ENCODE results near the gene CYSLTR1. TPM values are rescaled to one million over a fixed set of nuclear protein-coding genes. Genes with fewer than 3 reads are reported as not detected.

CYSLTR1 gene
- 13.1 TPM for polyA plus RNA-seq (2012; ENCODE audit: missing spikeins)

DNA sequence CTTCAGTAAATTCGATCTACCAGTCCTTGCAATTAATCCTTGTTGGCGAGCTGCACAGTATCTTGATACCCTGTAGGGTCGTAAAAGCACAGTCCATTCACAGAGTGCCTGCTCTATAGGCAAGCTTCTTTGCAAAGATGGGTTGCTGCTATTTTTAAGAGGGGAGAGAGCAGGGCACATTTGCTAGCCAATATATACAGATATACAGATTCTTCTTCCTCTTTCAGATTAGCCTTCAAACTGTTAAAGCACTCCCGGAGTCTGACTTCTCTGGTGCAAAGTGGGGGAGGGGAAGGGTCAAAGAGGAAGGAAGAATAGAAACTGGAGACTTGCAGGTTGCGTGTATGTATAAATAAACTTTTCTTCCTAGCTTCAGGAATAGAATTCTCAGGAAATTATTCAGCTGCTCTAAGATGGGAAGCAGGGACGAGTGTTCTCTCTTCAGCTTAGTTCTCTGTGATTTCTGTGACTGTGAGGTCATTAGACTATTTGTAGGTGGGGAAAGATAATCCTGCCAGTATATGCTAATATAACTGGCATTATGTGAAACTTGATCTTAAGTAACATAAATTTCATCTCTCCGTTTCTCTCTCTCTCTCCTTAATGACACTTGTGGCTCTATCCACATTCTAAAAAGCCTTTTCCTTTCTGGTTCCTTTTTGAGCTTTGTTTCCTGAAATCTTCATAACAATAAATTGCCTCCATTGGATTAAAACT is at the start of gene CYSLTR1:
Gene CYSLTR1 (minus strand): TSS at position 242 of the 717 bp plus-strand sequence. CDS start 53,865 bp downstream, outside the sequence.
- peak; percentile 58 for FAIRE-seq
- no peak for TF ChIP-seq POLR2A (IDR thresholded peaks at IDR 0.05; ENCODE audit: low read depth, low read length)
- no peak for TF ChIP-seq POLR2AphosphoS5 (IDR thresholded peaks at IDR 0.05; ENCODE audit: low read depth, low read length)
- TF ChIP-seq TAF1 (IDR thresholded peaks at IDR 0.05; ENCODE audit: borderline replicate concordance, low read depth, low read length), result no peak
- DNase-seq (ENCODE audit: insufficient read length), result no peak

- TF ChIP-seq POLR2AphosphoS5 (IDR thresholded peaks at IDR 0.05; ENCODE audit: low read depth, low read length), result no peak
- no peak for TF ChIP-seq TAF1 (IDR thresholded peaks at IDR 0.05; ENCODE audit: borderline replicate concordance, low read depth, low read length)
- no peak for TF ChIP-seq POLR2A (IDR thresholded peaks at IDR 0.05; ENCODE audit: low read depth, low read length)
- no peak for FAIRE-seq
- DNase-seq (ENCODE audit: insufficient read length), result no peak
Measured at GRCh38 chrX:78377186-78377585, 49.8 kb upstream of the CYSLTR1 start.

- TF ChIP-seq POLR2A (IDR thresholded peaks at IDR 0.05; ENCODE audit: low read depth, low read length), result no peak
- no peak for TF ChIP-seq TAF1 (IDR thresholded peaks at IDR 0.05; ENCODE audit: borderline replicate concordance, low read depth, low read length)
- TF ChIP-seq POLR2AphosphoS5 (IDR thresholded peaks at IDR 0.05; ENCODE audit: low read depth, low read length), result no peak
- DNase-seq (ENCODE audit: insufficient read length) (no peak), FAIRE-seq (no peak)
Measured at GRCh38 chrX:78375894-78376293, 48.5 kb upstream of the CYSLTR1 start.

- FAIRE-seq (no peak), DNase-seq (ENCODE audit: insufficient read length) (no peak)
- no peak for TF ChIP-seq POLR2AphosphoS5 (IDR thresholded peaks at IDR 0.05; ENCODE audit: low read depth, low read length)
- no peak for TF ChIP-seq TAF1 (IDR thresholded peaks at IDR 0.05; ENCODE audit: borderline replicate concordance, low read depth, low read length)
Measured at GRCh38 chrX:78366576-78366975, 39.2 kb upstream of the CYSLTR1 start.

GRCh38 chrX:78357342-78358055 is 30.1 kb upstream of the CYSLTR1 start:
- DNase-seq (ENCODE audit: insufficient read length) (no peak), FAIRE-seq (no peak)
- TF ChIP-seq TAF1 (IDR thresholded peaks at IDR 0.05; ENCODE audit: borderline replicate concordance, low read depth, low read length) (no peak), POLR2A (IDR thresholded peaks at IDR 0.05; ENCODE audit: low read depth, low read length) (no peak), POLR2AphosphoS5 (IDR thresholded peaks at IDR 0.05; ENCODE audit: low read depth, low read length) (no peak)

DNA sequence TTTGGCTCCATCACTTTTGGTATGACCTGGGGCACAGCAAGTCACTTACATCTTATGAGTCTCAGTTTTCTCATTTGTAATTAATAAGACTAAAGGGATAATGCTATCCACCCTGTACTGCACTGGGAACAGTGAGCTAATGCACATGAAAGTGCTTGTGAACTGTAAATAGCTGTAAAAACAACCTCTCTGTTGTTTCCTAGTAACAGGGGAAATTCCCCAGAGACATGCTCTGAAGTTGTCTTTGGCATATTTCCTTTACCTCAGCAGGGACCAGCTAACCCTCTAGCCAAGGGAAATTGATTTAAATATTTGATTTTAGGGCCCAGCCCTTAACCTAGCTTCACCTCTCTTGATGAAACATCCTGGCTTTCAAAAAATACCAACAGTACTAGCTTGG is 6.1 kb upstream of the CYSLTR1 start:
- TF ChIP-seq POLR2AphosphoS5 (IDR thresholded peaks at IDR 0.05; ENCODE audit: low read depth, low read length) (no peak), POLR2A (IDR thresholded peaks at IDR 0.05; ENCODE audit: low read depth, low read length) (no peak), TAF1 (IDR thresholded peaks at IDR 0.05; ENCODE audit: borderline replicate concordance, low read depth, low read length) (no peak)
- FAIRE-seq (peak; percentile 36), DNase-seq (ENCODE audit: insufficient read length) (no peak)

DNA sequence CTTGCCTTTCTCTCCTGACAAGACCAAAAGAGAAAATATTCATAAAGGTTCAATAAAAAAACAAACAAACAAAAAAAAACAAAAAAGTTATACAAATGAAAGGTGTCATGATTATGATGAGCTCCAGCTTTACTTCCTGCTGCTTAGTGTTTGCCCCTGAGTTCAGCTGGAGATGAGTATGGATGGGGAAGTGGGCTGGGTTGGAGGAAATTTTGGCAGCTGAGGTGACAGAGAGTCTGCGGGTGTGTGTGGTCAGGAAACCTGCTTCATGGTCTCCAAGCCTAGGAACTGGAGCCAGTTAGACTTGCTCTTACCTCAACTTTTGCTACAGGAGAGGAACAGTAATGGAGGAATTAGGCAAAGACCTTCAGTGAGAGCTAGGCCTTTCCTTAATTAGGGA is 4.3 kb upstream of the CYSLTR1 start:
- FAIRE-seq (peak; percentile 38), DNase-seq (ENCODE audit: insufficient read length) (no peak)
- no peak for TF ChIP-seq POLR2A (IDR thresholded peaks at IDR 0.05; ENCODE audit: low read depth, low read length)
- no peak for TF ChIP-seq TAF1 (IDR thresholded peaks at IDR 0.05; ENCODE audit: borderline replicate concordance, low read depth, low read length)
- TF ChIP-seq POLR2AphosphoS5 (IDR thresholded peaks at IDR 0.05; ENCODE audit: low read depth, low read length), result no peak

GRCh38 chrX:78330540-78330939 is 3.1 kb upstream of the CYSLTR1 start:
- DNase-seq (ENCODE audit: insufficient read length), result no peak
- no peak for TF ChIP-seq POLR2AphosphoS5 (IDR thresholded peaks at IDR 0.05; ENCODE audit: low read depth, low read length)
- TF ChIP-seq TAF1 (IDR thresholded peaks at IDR 0.05; ENCODE audit: borderline replicate concordance, low read depth, low read length), result no peak
- no peak for TF ChIP-seq POLR2A (IDR thresholded peaks at IDR 0.05; ENCODE audit: low read depth, low read length)
- FAIRE-seq, result no peak

GRCh38 chrX:78330068-78330467 is 2.7 kb upstream of the CYSLTR1 start:
- TF ChIP-seq TAF1 (IDR thresholded peaks at IDR 0.05; ENCODE audit: borderline replicate concordance, low read depth, low read length), result no peak
- TF ChIP-seq POLR2AphosphoS5 (IDR thresholded peaks at IDR 0.05; ENCODE audit: low read depth, low read length), result no peak
- TF ChIP-seq POLR2A (IDR thresholded peaks at IDR 0.05; ENCODE audit: low read depth, low read length), result no peak
- FAIRE-seq, result peak; percentile 36
- no peak for DNase-seq (ENCODE audit: insufficient read length)

GRCh38 chrX:78329486-78329885 is 2.1 kb upstream of the CYSLTR1 start:
- DNase-seq (ENCODE audit: insufficient read length) (no peak), FAIRE-seq (no peak)
- TF ChIP-seq TAF1 (IDR thresholded peaks at IDR 0.05; ENCODE audit: borderline replicate concordance, low read depth, low read length) (no peak), POLR2A (IDR thresholded peaks at IDR 0.05; ENCODE audit: low read depth, low read length) (no peak), POLR2AphosphoS5 (IDR thresholded peaks at IDR 0.05; ENCODE audit: low read depth, low read length) (no peak)

DNA sequence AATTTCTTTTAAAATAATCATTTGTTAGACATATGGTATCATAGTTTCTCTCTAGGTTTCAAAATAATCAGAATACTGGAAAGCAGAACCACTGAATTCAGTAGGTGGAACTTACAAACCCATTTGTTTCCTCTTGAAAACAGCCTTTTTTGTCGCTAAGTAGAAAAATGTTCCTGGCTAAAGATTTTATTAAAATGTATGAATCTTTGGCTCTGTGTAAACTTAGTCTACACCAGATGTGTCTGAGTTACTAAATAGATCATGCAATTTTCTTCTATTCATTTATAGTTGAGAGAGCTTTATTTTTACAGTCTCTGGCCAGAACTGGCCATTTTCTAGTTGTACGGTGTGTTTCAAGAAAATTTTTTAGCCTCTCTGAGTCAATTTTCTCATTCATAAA is 1.0 kb downstream of the CYSLTR1 start:
- no peak for DNase-seq (ENCODE audit: insufficient read length)
- FAIRE-seq, result no peak
- no peak for TF ChIP-seq POLR2AphosphoS5 (IDR thresholded peaks at IDR 0.05; ENCODE audit: low read depth, low read length)
- no peak for TF ChIP-seq TAF1 (IDR thresholded peaks at IDR 0.05; ENCODE audit: borderline replicate concordance, low read depth, low read length)
- no peak for TF ChIP-seq POLR2A (IDR thresholded peaks at IDR 0.05; ENCODE audit: low read depth, low read length)

DNA sequence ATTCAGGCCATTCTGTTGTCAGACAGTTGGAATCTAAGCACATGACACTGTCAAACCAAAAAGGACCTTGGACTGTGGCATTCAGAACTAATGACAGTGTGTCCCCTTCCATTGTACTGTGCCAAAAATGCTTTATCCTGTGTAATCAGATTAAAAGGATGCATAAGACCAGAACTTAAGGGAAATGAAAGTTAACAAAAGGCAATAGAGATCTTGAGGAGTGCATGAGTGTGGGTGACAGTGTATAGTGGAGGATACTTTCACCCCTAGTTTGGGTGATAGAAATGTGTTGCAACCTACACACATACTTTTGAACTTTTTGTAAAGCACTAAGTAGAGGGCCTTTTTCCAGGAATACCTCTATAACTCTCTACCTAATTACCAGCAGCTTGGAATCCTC is 4.5 kb downstream of the CYSLTR1 start:
- FAIRE-seq (no peak), DNase-seq (ENCODE audit: insufficient read length) (no peak)
- TF ChIP-seq POLR2A (IDR thresholded peaks at IDR 0.05; ENCODE audit: low read depth, low read length) (no peak), TAF1 (IDR thresholded peaks at IDR 0.05; ENCODE audit: borderline replicate concordance, low read depth, low read length) (no peak)
